GM12878 (cell line): Measurements from ENCODE around the gene GRIN2A. TPM values are rescaled to one million over a fixed set of nuclear protein-coding genes. Genes with fewer than 3 reads are reported as not detected.

Experiments used
- ATF7 ChIP-seq: fragments of 450-650 bp; IDR thresholded peaks from 2 replicates; pipeline ENCODE4 v1.6.1; 2016; ENCODE audit warnings: low read depth, mild to moderate bottlenecking
- CBFB ChIP-seq: IDR thresholded peaks from 2 replicates; pipeline ENCODE4 v1.6.1; 2016; ENCODE audit warnings: antibody characterized with exemption, low read depth
- DPF2 ChIP-seq: fragments of 450-650 bp; IDR thresholded peaks from 2 replicates; pipeline ENCODE4 v1.6.1; 2017; ENCODE audit warnings: mild to moderate bottlenecking
- ESRRA ChIP-seq: IDR thresholded peaks from 2 replicates; pipeline ENCODE4 v1.6.1; 2012; ENCODE audit warnings: mild to moderate bottlenecking, low read length, improper control_type of control experiment
- ETV6 ChIP-seq, 2 experiments: fragments of 450-650 bp in 1 of 2; IDR thresholded peaks in 1 of 2; conservative IDR thresholded peaks in 1 of 2; 2 replicates each; pipeline ENCODE4 v1.6.1; 2014; ENCODE audit warnings: antibody characterized with exemption in 1 of 2, borderline replicate concordance in 1 of 2, low read depth in 1 of 2, mild to moderate bottlenecking in 1 of 2, moderate library complexity in 1 of 2
- MTA3 ChIP-seq: IDR thresholded peaks from 2 replicates; pipeline ENCODE4 v1.6.1; 2012; ENCODE audit warnings: low read length, inconsistent platforms, borderline replicate concordance
- MXI1 ChIP-seq: fragments of 150-350 bp; IDR thresholded peaks from 2 replicates; pipeline ENCODE4 v1.6.1; 2011; ENCODE audit warnings: low read depth, mild to moderate bottlenecking, inconsistent platforms, low read length, improper control_type of control experiment
- RAD51 ChIP-seq: fragments of 450-650 bp; IDR thresholded peaks from 2 replicates; pipeline ENCODE4 v1.6.1; 2016; ENCODE audit warnings: moderate library complexity, mild to moderate bottlenecking, inconsistent platforms
- SPI1 ChIP-seq: IDR thresholded peaks from 2 replicates; pipeline ENCODE4 v1.6.1; 2011; ENCODE audit warnings: low read depth, mild to moderate bottlenecking, low read length, moderate library complexity, borderline replicate concordance; ENCODE audit not compliant: insufficient read depth
- ZBED1 ChIP-seq: IDR thresholded peaks from 2 replicates; pipeline ENCODE4 v1.6.1; 2016; ENCODE audit warnings: borderline replicate concordance
- ZBTB11 ChIP-seq: fragments of 450-650 bp; formaldehyde crosslinking; IDR thresholded peaks from 2 replicates; pipeline ENCODE4 v1.5.0; 2022; ENCODE audit warnings: mild to moderate bottlenecking, missing genetic modification characterization
- ZZZ3 ChIP-seq: IDR thresholded peaks from 2 replicates; pipeline ENCODE4 v1.6.1; 2011; ENCODE audit warnings: low read depth; ENCODE audit not compliant: control insufficient read depth, insufficient read length
- polyA plus RNA-seq, 11 experiments: library from polyadenylated mRNA; depleted of rRNA in 4 of 11; unstranded in 6 of 11; stranded (reverse) in 5 of 11; fragments of >200 nt; fragmentation: Nextera tagmentation in 4 of 11; fragmentation: Illumina TruSeq in 1 of 11; extraction: Ambion mirVana in 4 of 11; extraction: Trizol in 1 of 11; gene quantifications; 1 replicate in 1 of 11; 2 replicates in 10 of 11; pipeline versions ENCODE4 v1.2.1 to v1.2.3, GENCODE V29; 2011 to 2016; ENCODE audit warnings: inconsistent platforms in 2 of 11, missing spikeins in 2 of 11, low read depth in 1 of 11
- total RNA-seq, 4 experiments: library from RNA; depleted of rRNA in 3 of 4; stranded (reverse); fragments of >200 nt in 3 of 4; fragmentation: Illumina TruSeq in 1 of 4; extraction: Trizol in 1 of 4; gene quantifications; 2 replicates each; pipeline versions ENCODE4 v1.2.1 to v1.2.3, GENCODE V29; 2013 to 2021
- TF ChIP-seq, protein P1 (sequence below): fragments of 450-650 bp; IDR thresholded peaks from 2 replicates; pipeline ENCODE4 v1.6.1; 2017; ENCODE audit warnings: mild to moderate bottlenecking

GRIN2A gene
- total and polyA plus RNA-seq, 10 of the 15 experiments (the other 5 are each of a cell fraction or from before 2014, with no cell fraction given), result 2.4 to 13.3 (median 7.3) TPM

DNA sequence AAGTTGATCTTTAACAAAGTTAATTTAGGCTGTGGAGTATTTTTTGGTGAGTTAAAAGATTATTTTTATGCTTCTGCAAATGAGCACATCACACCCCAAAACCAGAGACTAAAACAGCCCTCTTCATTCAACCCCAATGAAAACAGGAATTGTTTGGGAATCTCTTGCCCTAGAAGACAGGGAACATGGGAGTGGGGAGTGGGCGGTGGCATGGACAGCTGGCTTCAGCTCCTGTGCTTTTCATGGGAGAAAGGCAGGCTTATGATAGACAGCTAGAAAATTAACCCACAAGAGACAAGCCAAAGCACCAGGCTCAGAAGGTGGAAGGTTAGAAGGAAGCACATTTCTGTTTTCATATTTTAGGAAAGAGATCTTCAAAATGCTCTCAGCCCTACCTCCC, 19.2 kb downstream of the GRIN2A start (continued):
- TF ChIP-seq MTA3 (no peak), ATF7 (no peak), CBFB (no peak), RAD51 (no peak), MXI1 (no peak), SPI1 (no peak), ZBTB11 (CRISPR knock-in tag) (no peak), ZBED1 (no peak), ESRRA (no peak), ZZZ3 (no peak), DPF2 (no peak), ETV6 (conservative IDR thresholded peaks at IDR 0.05 in 1 of 2, IDR thresholded peaks at IDR 0.05 in 1 of 2; ENCODE audit: borderline replicate concordance in 1 of 2, low read depth in 1 of 2) (no peak)
- TF ChIP-seq, protein P1, sequence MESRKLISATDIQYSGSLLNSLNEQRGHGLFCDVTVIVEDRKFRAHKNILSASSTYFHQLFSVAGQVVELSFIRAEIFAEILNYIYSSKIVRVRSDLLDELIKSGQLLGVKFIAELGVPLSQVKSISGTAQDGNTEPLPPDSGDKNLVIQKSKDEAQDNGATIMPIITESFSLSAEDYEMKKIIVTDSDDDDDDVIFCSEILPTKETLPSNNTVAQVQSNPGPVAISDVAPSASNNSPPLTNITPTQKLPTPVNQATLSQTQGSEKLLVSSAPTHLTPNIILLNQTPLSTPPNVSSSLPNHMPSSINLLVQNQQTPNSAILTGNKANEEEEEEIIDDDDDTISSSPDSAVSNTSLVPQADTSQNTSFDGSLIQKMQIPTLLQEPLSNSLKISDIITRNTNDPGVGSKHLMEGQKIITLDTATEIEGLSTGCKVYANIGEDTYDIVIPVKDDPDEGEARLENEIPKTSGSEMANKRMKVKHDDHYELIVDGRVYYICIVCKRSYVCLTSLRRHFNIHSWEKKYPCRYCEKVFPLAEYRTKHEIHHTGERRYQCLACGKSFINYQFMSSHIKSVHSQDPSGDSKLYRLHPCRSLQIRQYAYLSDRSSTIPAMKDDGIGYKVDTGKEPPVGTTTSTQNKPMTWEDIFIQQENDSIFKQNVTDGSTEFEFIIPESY, result no peak
